Caco-2 (cell line): ENCODE measurements around the gene BAG2. TPM values are rescaled to one million over a fixed set of nuclear protein-coding genes. Genes with fewer than 3 reads are reported as not detected.

ENCODE experiments used
- BruUV-seq: library from RNA; stranded (reverse); fragments of 400-500 nt; replicated peaks from 2 replicates; lab custom pipeline; 2021; lab: Mats Ljungman, UMichigan
- CTCF ChIA-PET: fragments of 300-600 bp; sonication (Branson Sonifier 250); formaldehyde crosslinking; loops from one replicate; lab custom pipeline; 2022; ENCODE audit warnings: antibody characterized with exemption; lab: Charles Lee
- POLR2A ChIA-PET: fragments of 300-600 bp; sonication (Branson Sonifier 250); formaldehyde crosslinking; loops from one replicate; lab custom pipeline; 2022; ENCODE audit warnings: antibody characterized with exemption; lab: Charles Lee
- DNase-seq, 2 experiments: peaks; one replicate each; pipeline versions ENCODE4 v3.0.0 to v3.0.0-alpha.2; 2020 to 2022
- H3K27me3 ChIP-seq: replicated peaks from 2 replicates; pipeline ENCODE4 v1.6.0; 2011; ENCODE audit warnings: low read length; ENCODE audit not compliant: control insufficient read depth, insufficient read depth
- H3K36me3 ChIP-seq: 2 replicates; pipeline ENCODE4 v1.5.1; 2011; ENCODE audit warnings: low read length; ENCODE audit not compliant: control insufficient read depth, insufficient read depth
- H3K4me1 ChIP-seq: fragments of 250-450 bp; sonication (Bioruptor Pico); 2 replicates; pipeline ENCODE4 v1.5.1; 2020; ENCODE audit warnings: mild to moderate bottlenecking
- H3K4me3 ChIP-seq: 2 replicates; pipeline ENCODE4 v1.5.1; 2011; ENCODE audit warnings: low read depth, mild to moderate bottlenecking, control low read depth, low read length
- H3K9me3 ChIP-seq: fragments of 250-450 bp; sonication (Bioruptor Pico); 2 replicates; pipeline ENCODE4 v1.5.1; 2020; ENCODE audit warnings: mild to moderate bottlenecking, moderate library complexity
- H3K27ac Mint-ChIP-seq: one replicate; pipeline ENCODE4 v1.8.0; 2022; ENCODE audit warnings: mixed read lengths; ENCODE audit not compliant: unreplicated experiment
- H3K27me3 Mint-ChIP-seq: one replicate; pipeline ENCODE4 v1.8.0; 2022; ENCODE audit warnings: mixed read lengths; ENCODE audit not compliant: insufficient read depth, unreplicated experiment
- H3K36me3 Mint-ChIP-seq: one replicate; pipeline ENCODE4 v1.8.0; 2022; ENCODE audit warnings: mild to moderate bottlenecking, mixed read lengths; ENCODE audit not compliant: insufficient read depth, unreplicated experiment
- H3K4me1 Mint-ChIP-seq: one replicate; pipeline ENCODE4 v1.8.0; 2022; ENCODE audit warnings: low read depth, mixed read lengths; ENCODE audit not compliant: unreplicated experiment
- H3K4me3 Mint-ChIP-seq: one replicate; pipeline ENCODE4 v1.8.0; 2022; ENCODE audit warnings: mild to moderate bottlenecking, moderate library complexity, mixed read lengths; ENCODE audit not compliant: unreplicated experiment
- H3K9me3 Mint-ChIP-seq: one replicate; pipeline ENCODE4 v1.8.0; 2022; ENCODE audit warnings: mixed read lengths; ENCODE audit not compliant: unreplicated experiment
- CTCF ChIP-seq, 2 experiments: fragments of 200-600 bp in 1 of 2; IDR thresholded peaks; 1 replicate in 1 of 2; 2 replicates in 1 of 2; pipeline versions ENCODE4 v1.5.1 to v1.8.0; 2011 to 2022; ENCODE audit warnings: antibody characterized with exemption in 1 of 2, control low read depth in 1 of 2, inconsistent platforms in 1 of 2, low read depth in 1 of 2, low read length in 1 of 2, mild to moderate bottlenecking in 1 of 2, moderate library complexity in 1 of 2; ENCODE audit not compliant: insufficient read depth in 1 of 2, severe bottlenecking in 1 of 2, unreplicated experiment in 1 of 2
- intact Hi-C: fragments of 100-400 bp; cut with micrococcal nuclease; formaldehyde crosslinking; loops from one replicate; pipeline ENCODE4 v1.10.0; 2022; ENCODE audit not compliant: unreplicated experiment
- total RNA-seq: library from RNA; stranded (reverse); gene quantifications from 2 replicates; pipeline ENCODE4 v1.2.3, GENCODE V29; 2022

The BAG2 gene
- total RNA-seq, 1 experiment from 2014 or later: 9.5 TPM

GRCh38 chr6:57193177-57193576 lies 21.1 kb downstream of the BAG2 start:
- no peaks in the 10 kb centered on the region for H3K27me3 ChIP-seq
- ChIA-PET POLR2A (no interaction called here), CTCF (no interaction called here)
- Mint-ChIP-seq H3K27ac (no peak overlapping the region), H3K27me3 (no peaks in the 10 kb centered on the region), H3K36me3 (peaks cover 28% of the 10 kb centered on the region), H3K9me3 (no peaks in the 10 kb centered on the region), H3K4me1 (no peaks in the 10 kb centered on the region), H3K4me3 (no peak overlapping the region)
- no TSS peak for BruUV-seq
- H3K36me3 ChIP-seq: no peaks in the 10 kb centered on the region
- no peak for DNase-seq
- no peak for TF ChIP-seq CTCF (IDR thresholded peaks at IDR 0.05; ENCODE audit: insufficient read depth in 1 of 2, low read depth in 1 of 2, low read length in 1 of 2, severe bottlenecking in 1 of 2, unreplicated experiment in 1 of 2)
- no peaks in the 10 kb centered on the region for H3K4me1 ChIP-seq
- no peak overlapping the region for H3K4me3 ChIP-seq
- intact Hi-C loops: loop anchor here (5.0 kb wide), 1 partner anchor 74 kb away; no protein-coding TSS in a partner anchor
- no peaks in the 10 kb centered on the region for H3K9me3 ChIP-seq

- BruUV-seq: no TSS peak
- peaks cover 26% of the 10 kb centered on the region for H3K36me3 Mint-ChIP-seq
Measured at GRCh38 chr6:57195457-57195856, 23.3 kb downstream of the BAG2 start.

DNA sequence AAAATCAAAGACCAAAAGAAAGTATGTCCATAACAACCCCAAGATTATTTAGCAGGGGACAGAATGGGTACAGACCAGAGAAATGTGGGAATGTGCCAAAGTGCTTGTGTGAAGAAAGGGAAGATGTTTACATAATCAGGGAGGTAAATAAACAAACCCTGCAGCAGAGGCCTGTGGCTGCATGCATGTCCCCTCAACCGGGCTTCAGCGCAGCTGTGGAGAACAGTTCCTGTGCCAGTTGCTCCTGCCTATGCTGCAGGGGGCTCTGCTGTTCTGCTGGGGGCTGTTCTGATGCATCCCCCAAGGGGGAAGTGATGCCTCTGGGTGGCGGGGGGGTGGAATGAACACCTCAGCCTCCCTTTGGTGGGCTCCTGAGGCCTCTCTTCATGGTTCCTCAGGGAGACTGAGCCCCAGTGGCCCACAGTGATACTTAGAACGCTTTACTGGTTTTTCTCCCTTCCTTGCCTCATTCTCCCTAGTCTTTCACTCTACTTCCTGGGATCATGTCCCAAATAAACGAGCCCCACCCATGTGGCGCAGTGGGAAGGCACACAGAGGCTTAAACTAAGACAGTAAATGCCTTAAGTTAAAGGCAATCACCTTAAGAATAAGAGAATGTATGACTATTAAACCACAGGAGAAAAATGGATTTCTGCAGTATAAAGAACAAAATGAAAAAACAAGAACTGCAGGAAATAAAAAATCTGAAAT lies 27.0 kb downstream of the BAG2 start:
- H3K27ac Mint-ChIP-seq: no peak overlapping the region
- H3K4me3 ChIP-seq: no peak overlapping the region
- no peak for TF ChIP-seq CTCF (IDR thresholded peaks at IDR 0.05; ENCODE audit: insufficient read depth in 1 of 2, low read depth in 1 of 2, low read length in 1 of 2, severe bottlenecking in 1 of 2, unreplicated experiment in 1 of 2)
- no peak for DNase-seq
- intact Hi-C loops: no loop called here
- CTCF ChIA-PET: no interaction called here
- H3K36me3 Mint-ChIP-seq: peaks cover 7% of the 10 kb centered on the region
- no TSS peak for BruUV-seq
- H3K9me3 Mint-ChIP-seq: no peaks in the 10 kb centered on the region
- POLR2A ChIA-PET: interaction anchor here (0.7 kb wide), 1 partner anchor 10 kb away, joined by 3 read pairs; no protein-coding TSS in a partner anchor
- H3K27me3 ChIP-seq: no peaks in the 10 kb centered on the region
- H3K4me3 Mint-ChIP-seq: no peak overlapping the region
- no peaks in the 10 kb centered on the region for H3K36me3 ChIP-seq
- no peaks in the 10 kb centered on the region for H3K9me3 ChIP-seq
- no peaks in the 10 kb centered on the region for H3K4me1 Mint-ChIP-seq
- H3K27me3 Mint-ChIP-seq: no peaks in the 10 kb centered on the region
- no peaks in the 10 kb centered on the region for H3K4me1 ChIP-seq

More at GRCh38 chr6:57195457-57195856, 23.3 kb downstream of the BAG2 start:
- Mint-ChIP-seq H3K9me3 (no peaks in the 10 kb centered on the region), H3K4me1 (no peaks in the 10 kb centered on the region), H3K27me3 (no peaks in the 10 kb centered on the region), H3K27ac (no peak overlapping the region), H3K4me3 (no peak overlapping the region)
- TF ChIP-seq CTCF (IDR thresholded peaks at IDR 0.05; ENCODE audit: insufficient read depth in 1 of 2, low read depth in 1 of 2, low read length in 1 of 2, severe bottlenecking in 1 of 2, unreplicated experiment in 1 of 2): no peak
- intact Hi-C loops: no loop called here
- POLR2A ChIA-PET: no interaction called here
- no peaks in the 10 kb centered on the region for H3K9me3 ChIP-seq
- no peak for DNase-seq
- H3K4me1 ChIP-seq: no peaks in the 10 kb centered on the region
- no peaks in the 10 kb centered on the region for H3K27me3 ChIP-seq
- H3K36me3 ChIP-seq: no peaks in the 10 kb centered on the region
- H3K4me3 ChIP-seq: no peak overlapping the region
- CTCF ChIA-PET: no interaction called here
